Gastroesophageal sphincter (tissue), 3 donors: ENCODE data around the gene CCNL1.

ENCODE experiments used
- CTCF ChIP-seq, 4 experiments: fragments of 200-600 bp in 2 of 4; fragments of 450-650 bp in 2 of 4; sonication (generic) in 1 of 4; IDR thresholded peaks; one replicate each; pipeline ENCODE4 v1.5.1; 2017 to 2019; ENCODE audit warnings: antibody characterized with exemption in 4 of 4, mild to moderate bottlenecking in 2 of 4, moderate library complexity in 2 of 4
- POLR2A ChIP-seq, 2 donors: fragments of 450-650 bp; IDR thresholded peaks; one replicate each; pipeline ENCODE4 v1.6.1; 2017; ENCODE audit warnings: antibody characterized with exemption in 2 of 2, mild to moderate bottlenecking in 2 of 2, moderate library complexity in 1 of 2

DNA sequence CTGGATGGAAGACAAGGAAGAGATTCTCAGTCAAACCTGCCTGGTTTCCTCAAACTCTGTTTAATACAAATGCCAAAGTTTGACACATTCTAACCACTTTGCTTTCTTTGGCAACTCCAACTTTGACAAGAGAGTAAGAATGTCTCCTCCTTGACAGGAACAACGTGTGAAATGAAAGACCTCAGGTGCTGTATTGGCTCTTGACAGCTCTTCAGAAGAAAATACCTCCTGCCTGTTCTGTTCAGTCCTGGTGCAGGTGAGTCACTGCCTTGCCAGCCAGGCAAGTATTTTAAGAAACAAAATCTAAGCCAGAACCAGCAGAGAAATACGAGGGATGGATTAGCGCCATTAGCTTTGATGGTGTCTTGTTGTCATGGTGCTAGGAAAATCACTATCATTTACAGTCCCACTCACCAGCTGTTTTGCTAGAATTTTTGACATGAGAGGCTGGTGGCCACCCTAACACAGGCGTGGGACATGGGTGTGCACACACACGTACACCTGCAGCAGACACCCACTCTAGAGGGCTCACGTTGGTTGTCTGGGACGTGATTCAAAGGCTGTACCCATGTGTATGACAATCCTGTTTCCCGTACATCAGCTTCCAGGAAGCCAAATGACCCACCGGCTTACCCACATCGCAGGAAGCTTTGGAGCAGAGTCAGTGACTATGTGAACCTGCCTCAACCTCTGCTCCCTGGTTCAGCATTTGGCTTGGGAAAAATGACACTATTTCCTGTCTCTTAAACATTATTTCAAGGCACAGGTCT lies 60.4 kb downstream of the CCNL1 start:
- TF ChIP-seq POLR2A (IDR thresholded peaks at IDR 0.05) (no peak), CTCF (IDR thresholded peaks at IDR 0.05) (no peak)
